ENCODE data around the gene STX7. TPM values are rescaled to one million over a fixed set of nuclear protein-coding genes. Genes with fewer than 3 reads are reported as not detected.

The STX7 gene
- total RNA-seq, 1 donor from 2014 or later, result 46.9 TPM

- Mint-ChIP-seq H3K4me1 (no peaks in the 10 kb centered on the region), H3K4me3 (no peak overlapping the region), H3K27me3 (ENCODE audit: low read depth) (no peaks in the 10 kb centered on the region), H3K36me3 (peaks cover 44% of the 10 kb centered on the region), H3K9me3 (no peaks in the 10 kb centered on the region), H3K27ac (no peak overlapping the region)
- DNase-seq (ENCODE audit: low spot score in 2 of 2, unreplicated experiment in 2 of 2), result no peak
- TF ChIP-seq CTCF (IDR thresholded peaks at IDR 0.05; ENCODE audit: unreplicated experiment), result no peak
Observed at GRCh38 chr6:132456700-132457143, 56.2 kb downstream of the STX7 start.

GRCh38 chr6:132446855-132447241, 66.1 kb downstream of the STX7 start:
- peaks cover 27% of the 10 kb centered on the region for H3K9me3 Mint-ChIP-seq
- DNase-seq (ENCODE audit: low spot score in 2 of 2, unreplicated experiment in 2 of 2), result no peak
- H3K4me3 Mint-ChIP-seq, result no peak overlapping the region
- H3K36me3 Mint-ChIP-seq, result peaks cover 32% of the 10 kb centered on the region
- no peaks in the 10 kb centered on the region for H3K4me1 Mint-ChIP-seq
- no peaks in the 10 kb centered on the region for H3K27me3 Mint-ChIP-seq (ENCODE audit: low read depth)
- TF ChIP-seq CTCF (IDR thresholded peaks at IDR 0.05; ENCODE audit: unreplicated experiment), result no peak
- H3K27ac Mint-ChIP-seq, result no peak overlapping the region

- Mint-ChIP-seq H3K36me3 (peaks cover 33% of the 10 kb centered on the region), H3K27me3 (ENCODE audit: low read depth) (no peaks in the 10 kb centered on the region), H3K27ac (no peak overlapping the region), H3K4me1 (no peaks in the 10 kb centered on the region), H3K9me3 (peaks cover 32% of the 10 kb centered on the region), H3K4me3 (no peak overlapping the region)
- no peak for DNase-seq (ENCODE audit: low spot score in 2 of 2, unreplicated experiment in 2 of 2)
- no peak for TF ChIP-seq CTCF (IDR thresholded peaks at IDR 0.05; ENCODE audit: unreplicated experiment)
Observed at GRCh38 chr6:132446141-132446854, 66.6 kb downstream of the STX7 start.

GRCh38 chr6:132445201-132445951, 67.5 kb downstream of the STX7 start:
- no peak for TF ChIP-seq CTCF (IDR thresholded peaks at IDR 0.05; ENCODE audit: unreplicated experiment)
- DNase-seq (ENCODE audit: low spot score in 2 of 2, unreplicated experiment in 2 of 2), result no peak
- Mint-ChIP-seq H3K27ac (no peak overlapping the region), H3K9me3 (peaks cover 34% of the 10 kb centered on the region), H3K4me3 (no peak overlapping the region), H3K4me1 (no peaks in the 10 kb centered on the region), H3K36me3 (peaks cover 28% of the 10 kb centered on the region), H3K27me3 (ENCODE audit: low read depth) (no peaks in the 10 kb centered on the region)

- H3K27me3 Mint-ChIP-seq (ENCODE audit: low read depth), result no peaks in the 10 kb centered on the region
- TF ChIP-seq CTCF (IDR thresholded peaks at IDR 0.05; ENCODE audit: unreplicated experiment), result no peak
- peaks cover 31% of the 10 kb centered on the region for H3K9me3 Mint-ChIP-seq
- no peaks in the 10 kb centered on the region for H3K4me1 Mint-ChIP-seq
- DNase-seq (ENCODE audit: low spot score in 2 of 2, unreplicated experiment in 2 of 2), result no peak
- peaks cover 18% of the 10 kb centered on the region for H3K36me3 Mint-ChIP-seq
- H3K27ac Mint-ChIP-seq, result no peak overlapping the region
- no peak overlapping the region for H3K4me3 Mint-ChIP-seq
Observed at GRCh38 chr6:132443206-132443605, 69.7 kb downstream of the STX7 start.
